C1 segment of cervical spinal cord (tissue), 14 donors: ENCODE results near the gene TIMP4.

Experiments
- DNase-seq, 14 donors: peaks; one replicate each; lab custom pipeline; 2025; lab: John Stamatoyannopoulos, UW

The TIMP4 gene

DNA sequence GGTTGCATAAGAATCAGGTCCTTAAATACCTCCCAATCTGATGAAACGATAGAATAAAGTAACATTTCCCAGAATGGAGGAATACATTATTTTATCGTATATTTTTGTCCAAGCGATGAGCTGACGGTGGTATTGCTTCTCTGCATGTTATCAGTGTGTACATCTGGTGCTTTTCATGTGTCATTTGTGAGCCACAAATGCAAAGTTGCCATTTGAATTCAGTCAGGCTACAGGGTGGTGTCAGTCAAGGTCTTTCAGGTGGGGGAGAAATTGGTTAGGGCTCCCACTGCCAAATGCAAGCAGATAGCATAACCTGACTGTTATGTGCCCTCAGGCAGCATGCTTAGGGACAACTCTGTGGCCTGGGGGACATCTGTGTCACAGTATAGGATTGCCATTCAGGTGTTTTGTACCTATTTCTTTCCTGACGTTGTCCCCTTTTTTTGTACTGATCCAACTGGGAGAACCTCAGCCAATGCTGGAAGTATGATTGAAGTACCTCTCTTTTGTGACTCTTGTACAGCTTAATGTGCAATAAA lies 26.5 kb upstream of the TIMP4 start:
- DNase-seq = no peak

DNA sequence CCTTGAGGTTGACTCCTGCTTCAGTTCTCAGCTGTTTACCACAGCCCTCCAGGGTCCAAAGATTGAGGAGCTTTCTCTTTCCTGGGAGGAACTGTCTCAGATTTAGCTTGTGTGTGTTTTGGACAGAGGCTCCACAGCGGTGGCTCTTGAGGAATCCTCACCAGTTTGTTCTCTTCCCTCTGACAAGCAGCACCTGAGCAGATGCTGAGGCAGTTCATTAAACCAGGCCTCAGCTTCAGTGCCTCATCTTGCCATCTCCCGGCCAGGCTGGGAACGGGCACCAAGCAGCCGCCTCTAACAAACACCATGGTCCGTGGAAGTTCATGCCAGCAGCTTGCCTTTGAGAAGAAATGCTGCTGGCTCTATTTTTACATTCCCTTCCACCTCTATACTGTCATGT lies 25.8 kb upstream of the TIMP4 start:
- DNase-seq = no peak

GRCh38 chr3:12182687-12183441 lies 24.2 kb upstream of the TIMP4 start:
- no peak for DNase-seq

GRCh38 chr3:12181806-12182205 lies 23.1 kb upstream of the TIMP4 start:
- no peak for DNase-seq

- DNase-seq = no peak
These were observed 22.6 kb upstream of the TIMP4 start for GRCh38 chr3:12181301-12181700.

GRCh38 chr3:12180631-12181030 lies 21.9 kb upstream of the TIMP4 start:
- DNase-seq = no peak

DNA sequence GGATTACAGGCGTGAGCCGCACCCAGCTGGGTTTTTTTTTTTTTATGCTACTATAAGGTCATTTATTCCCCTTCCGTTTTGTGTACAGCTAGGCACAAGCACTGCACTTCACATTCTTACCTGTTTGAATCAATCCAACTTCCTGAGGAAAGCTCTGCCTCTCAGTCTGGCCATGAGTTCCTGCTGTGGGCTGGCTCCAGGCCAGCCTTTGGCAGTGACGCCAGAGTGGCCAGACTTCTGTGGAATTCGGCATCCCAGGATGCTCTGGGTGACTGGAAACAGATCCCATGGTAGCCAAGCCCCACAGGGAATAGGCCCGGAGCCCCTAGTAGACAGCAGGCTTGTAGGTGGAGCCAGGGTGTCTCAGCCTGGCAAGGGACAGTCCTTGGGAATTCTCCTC lies 21.5 kb upstream of the TIMP4 start:
- peak in 3 of 14 donors; percentile 6 to 73 (median 31) for DNase-seq

DNA sequence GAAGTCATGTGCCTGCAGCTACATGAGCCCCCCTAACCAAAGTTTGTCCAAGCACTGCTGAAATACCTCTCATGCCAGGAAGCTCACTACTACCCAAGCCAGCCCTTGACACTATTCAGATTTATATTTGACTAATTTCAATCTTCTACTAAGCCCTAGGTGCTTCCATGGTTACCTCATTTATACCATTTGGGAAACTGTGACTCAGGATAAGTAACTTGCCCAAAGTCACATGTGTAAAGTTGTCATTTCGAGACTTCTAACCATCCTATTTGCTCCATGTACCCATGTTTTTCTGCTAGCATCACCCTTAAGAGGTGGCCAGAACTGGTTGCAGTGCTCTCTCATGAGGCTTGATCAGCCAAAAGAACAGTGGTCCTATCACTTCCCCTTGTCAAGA lies 20.7 kb upstream of the TIMP4 start:
- DNase-seq = no peak

DNA sequence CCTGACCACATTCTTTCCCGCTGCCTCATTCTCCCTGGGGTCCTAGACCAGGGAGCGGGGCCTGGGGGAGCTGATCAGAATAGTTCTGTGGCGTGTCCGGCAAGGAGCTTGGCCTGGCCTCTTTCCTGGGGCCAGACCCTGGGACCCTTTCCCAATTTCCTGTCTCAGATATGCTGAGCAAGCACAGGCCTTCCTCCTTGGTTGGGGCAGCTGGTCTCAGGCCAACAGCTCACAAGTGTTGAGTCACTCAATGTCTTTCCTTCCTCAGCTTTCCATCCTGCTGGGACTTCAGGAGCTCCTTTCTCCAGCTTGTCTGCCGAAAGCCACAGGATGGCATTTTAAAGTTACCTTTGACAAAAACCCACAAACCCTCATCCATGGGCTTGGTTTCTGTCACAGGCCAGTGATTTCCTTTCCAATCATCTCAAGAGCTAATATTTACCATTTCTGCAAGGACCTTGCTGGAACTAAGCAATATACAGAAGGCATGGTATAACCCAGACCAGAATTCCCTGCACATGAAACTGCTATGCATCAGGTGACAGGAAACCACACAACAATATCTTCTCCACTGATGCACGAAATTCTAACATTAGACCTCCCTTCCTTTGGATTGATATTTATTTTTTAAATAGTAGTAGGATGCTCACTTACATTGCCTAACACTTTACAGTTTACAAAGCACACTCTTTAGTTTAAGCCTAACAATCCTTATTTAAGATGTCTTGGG lies 19.5 kb upstream of the TIMP4 start:
- no peak for DNase-seq

- no peak for DNase-seq
These were observed 18.4 kb upstream of the TIMP4 start for GRCh38 chr3:12177126-12177525.

- peak in 10 of 14 donors; percentile 7 to 53 (median 30) for DNase-seq
These were observed 17.2 kb upstream of the TIMP4 start for GRCh38 chr3:12175844-12176453.

- peak in 1 of 14 donors; percentile 22 for DNase-seq
These were observed 16.5 kb upstream of the TIMP4 start for GRCh38 chr3:12175137-12175593.

DNA sequence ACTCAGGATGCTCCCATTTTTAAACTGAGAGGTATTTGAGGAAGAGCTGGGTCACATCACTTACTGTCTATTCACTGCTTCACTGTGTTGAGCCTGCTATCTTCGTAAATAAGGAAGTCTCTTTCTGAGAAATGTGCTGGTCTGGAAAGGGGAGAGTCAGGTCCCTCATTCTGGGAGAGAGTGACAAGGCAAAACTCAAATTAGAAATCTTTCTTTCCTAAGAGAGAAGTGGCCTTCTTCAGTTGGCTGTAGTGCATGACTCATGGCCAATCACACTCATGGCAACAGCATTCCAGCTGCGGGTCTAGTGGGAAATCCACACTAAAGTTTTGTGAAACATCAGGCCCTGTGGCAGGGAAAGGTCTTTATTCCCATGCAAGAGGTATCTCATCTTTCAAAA lies 11.5 kb upstream of the TIMP4 start:
- no peak for DNase-seq

DNA sequence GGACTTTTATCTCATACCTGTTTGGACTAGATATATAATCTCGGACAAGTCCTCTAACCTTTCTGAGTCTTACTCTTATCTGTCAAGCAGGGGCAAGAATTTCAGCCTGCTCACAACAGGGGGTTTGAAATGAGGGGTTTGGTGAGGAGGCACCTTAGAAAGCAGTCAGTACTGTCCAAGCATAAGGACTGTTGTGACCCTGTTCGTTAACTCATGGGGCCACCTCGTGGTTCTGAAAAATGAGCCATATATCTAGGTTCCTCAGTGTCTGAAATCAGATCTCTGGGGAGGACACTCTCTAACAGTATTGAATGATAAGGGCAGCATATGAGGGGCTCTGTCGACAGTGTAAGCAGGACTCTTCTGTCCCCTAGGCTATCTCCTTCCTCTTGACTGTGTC lies 7.2 kb upstream of the TIMP4 start:
- no peak for DNase-seq

- peak in 3 of 14 donors; percentile 33 to 48 (median 34) for DNase-seq
These were observed 502 bp upstream of the TIMP4 start for GRCh38 chr3:12159227-12159601.

- peak in 1 of 14 donors; percentile 53 for DNase-seq
These were observed 1.7 kb downstream of the TIMP4 start for GRCh38 chr3:12157026-12157425.

GRCh38 chr3:12155828-12156227 lies 2.9 kb downstream of the TIMP4 start:
- DNase-seq = no peak

DNA sequence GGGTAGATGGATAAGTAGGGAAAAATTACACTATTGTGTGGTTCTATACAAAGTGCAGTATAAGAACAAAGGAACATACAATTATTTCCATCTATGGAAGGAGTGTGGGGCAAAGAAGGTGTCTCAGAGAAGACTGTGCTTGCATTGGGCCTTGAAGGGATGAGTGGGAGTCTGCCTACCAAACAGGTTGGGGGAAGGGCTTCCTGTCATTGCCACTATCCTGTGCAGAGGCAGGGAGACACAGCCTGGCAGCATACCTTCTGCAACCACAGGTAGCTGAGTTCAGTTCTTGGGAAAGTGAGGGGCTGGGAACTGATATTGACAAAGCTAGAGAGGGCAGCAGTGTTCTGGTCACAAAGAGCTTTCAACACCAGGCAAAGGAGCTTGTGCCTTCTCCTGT lies 3.4 kb downstream of the TIMP4 start:
- no peak for DNase-seq

DNA sequence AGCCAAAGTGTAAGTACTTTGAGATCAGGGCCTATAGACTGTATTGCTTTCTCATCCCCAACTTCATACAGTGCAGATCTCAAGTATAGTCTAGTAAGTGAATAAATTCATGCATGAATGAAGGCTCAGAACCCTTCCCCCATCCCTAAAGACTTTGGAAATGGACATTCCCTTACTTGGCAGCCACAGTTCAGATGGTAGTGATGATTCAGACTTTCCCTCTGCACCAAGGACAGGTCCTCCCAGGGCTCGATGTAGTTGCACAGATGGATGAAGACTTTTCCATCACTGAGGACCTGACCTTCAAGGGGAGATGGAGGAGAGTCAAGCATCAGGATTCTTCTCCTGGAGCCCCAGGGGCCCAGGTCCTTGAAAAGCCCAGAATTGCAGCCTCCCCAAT lies 4.6 kb downstream of the TIMP4 start:
- no peak for DNase-seq

DNA sequence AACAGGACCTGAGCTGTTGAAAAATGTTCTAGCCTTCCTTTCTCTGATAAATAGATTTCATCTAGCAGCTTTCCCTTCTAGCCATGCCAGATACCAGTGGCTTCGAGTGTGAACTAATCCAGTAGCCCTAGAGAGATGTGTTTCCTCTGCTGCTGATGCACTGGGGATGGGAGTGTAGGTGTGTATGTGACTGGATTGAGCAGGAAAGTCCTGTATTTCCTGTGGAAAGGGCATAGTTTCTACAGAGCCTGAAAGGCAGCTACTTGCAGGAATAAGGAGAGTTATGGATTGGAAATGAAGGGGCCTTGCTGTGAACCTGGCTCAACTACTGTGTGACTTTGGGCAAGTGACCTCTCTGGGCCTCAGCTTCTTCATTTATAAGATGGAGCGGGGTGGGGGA lies 8.6 kb downstream of the TIMP4 start:
- DNase-seq = no peak

DNA sequence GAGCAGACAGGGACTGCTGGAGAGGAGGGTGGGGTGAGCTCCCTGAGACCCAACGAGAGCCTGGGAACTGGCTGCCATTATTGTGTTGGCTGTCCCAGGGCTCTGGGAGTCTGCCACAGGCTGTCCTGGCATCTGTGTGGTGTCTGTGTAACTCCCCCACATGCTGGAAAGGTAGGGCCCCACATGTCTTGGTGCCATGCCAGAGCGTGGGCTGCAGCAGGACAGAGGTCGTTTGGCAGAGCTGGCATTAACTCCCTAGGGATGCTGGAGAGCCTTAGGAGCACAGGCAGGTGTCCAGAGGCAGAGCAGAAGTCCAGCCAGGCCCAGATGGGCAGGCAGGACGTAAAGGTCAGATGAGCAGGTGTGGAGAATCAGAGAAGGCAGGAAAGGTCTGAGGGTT lies 9.7 kb downstream of the TIMP4 start:
- peak in 1 of 14 donors; percentile 41 for DNase-seq

- DNase-seq = peak in 1 of 14 donors; percentile 24
These were observed 10.3 kb downstream of the TIMP4 start for GRCh38 chr3:12148183-12148940.
